ACC112 (cell line): ENCODE data around the gene IDH2.
"Not testable (repeated sequence)": the region's sequence is repeated elsewhere in the genome, so short reads cannot be mapped to it uniquely, and the experiment has no call there.

ENCODE experiments used
- H2AFZ ChIP-seq: fragments of 200-600 bp; sonication (generic); one replicate; pipeline ENCODE4 v1.6.0; 2017; ENCODE audit warnings: antibody characterized with exemption, low read length; ENCODE audit not compliant: unreplicated experiment
- H3K27ac ChIP-seq: fragments of 200-600 bp; sonication (generic); 2 replicates; pipeline ENCODE4 v1.5.1; 2014; ENCODE audit warnings: low read depth, mild to moderate bottlenecking, antibody characterized with exemption, low read length, moderate library complexity
- H3K27me3 ChIP-seq: fragments of 200-600 bp; sonication (generic); 2 replicates; pipeline ENCODE4 v1.6.1; 2014; ENCODE audit warnings: mild to moderate bottlenecking, antibody characterized with exemption, low read length, moderate library complexity, mixed read lengths; ENCODE audit not compliant: insufficient read depth
- H3K36me3 ChIP-seq: fragments of 200-600 bp; sonication (generic); 2 replicates; pipeline ENCODE4 v1.6.1; 2016; ENCODE audit warnings: mild to moderate bottlenecking, antibody characterized with exemption, low read length, moderate library complexity, mixed read lengths; ENCODE audit not compliant: insufficient read depth
- H3K4me1 ChIP-seq: fragments of 200-600 bp; sonication (generic); one replicate; pipeline ENCODE4 v1.6.1; 2016; ENCODE audit warnings: low read length, mixed read lengths; ENCODE audit not compliant: insufficient read depth, unreplicated experiment, control insufficient read depth
- H3K4me3 ChIP-seq: fragments of 200-600 bp; sonication (generic); 2 replicates; pipeline ENCODE4 v1.5.1; 2014; ENCODE audit warnings: mild to moderate bottlenecking, low read depth, low read length
- H3K79me2 ChIP-seq: fragments of 200-600 bp; sonication (generic); one replicate; pipeline ENCODE4 v1.6.0; 2016; ENCODE audit warnings: low read length; ENCODE audit not compliant: control insufficient read depth, unreplicated experiment, insufficient read depth

IDH2 gene

DNA sequence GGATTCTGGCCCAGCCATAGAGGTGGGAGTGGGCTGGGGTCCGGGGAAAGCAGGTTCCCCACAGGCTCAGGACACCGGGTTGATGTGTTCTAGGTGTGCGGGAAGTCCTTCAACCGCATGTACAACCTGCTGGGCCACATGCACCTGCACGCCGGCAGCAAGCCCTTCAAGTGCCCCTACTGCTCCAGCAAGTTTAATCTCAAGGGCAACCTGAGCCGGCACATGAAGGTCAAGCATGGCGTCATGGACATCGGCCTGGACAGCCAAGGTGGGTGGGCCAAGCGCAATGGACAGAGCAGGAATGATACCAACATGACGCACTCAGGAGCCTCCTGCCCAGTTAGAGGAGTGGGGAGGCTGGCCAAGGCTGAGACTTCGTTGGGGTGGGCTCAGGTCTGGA is 28.2 kb downstream of the IDH2 start:
- Histone ChIP-seq H3K4me3 (no peak overlapping the region), H3K36me3 (peaks cover 4% of the 10 kb centered on the region; the same call in 1 of the 2 replicates), H3K4me1 (no peaks in the 10 kb centered on the region), H3K27me3 (no peaks in the 10 kb centered on the region), H2AFZ (no peak overlapping the region), H3K27ac (no peak overlapping the region), H3K79me2 (no peaks in the 10 kb centered on the region)

- Histone ChIP-seq H3K27ac (no peak overlapping the region), H3K79me2 (no peaks in the 10 kb centered on the region), H2AFZ (no peak overlapping the region), H3K4me1 (no peaks in the 10 kb centered on the region), H3K27me3 (no peaks in the 10 kb centered on the region), H3K36me3 (no peaks in the 10 kb centered on the region; the same call in 1 of the 2 replicates), H3K4me3 (no peak overlapping the region)
These were observed 29.2 kb downstream of the IDH2 start for GRCh38 chr15:90072978-90073640.

- Histone ChIP-seq H3K27ac (no peak overlapping the region), H3K79me2 (no peaks in the 10 kb centered on the region), H2AFZ (no peak overlapping the region)
These were observed 31.0 kb downstream of the IDH2 start for GRCh38 chr15:90071220-90071807.

DNA sequence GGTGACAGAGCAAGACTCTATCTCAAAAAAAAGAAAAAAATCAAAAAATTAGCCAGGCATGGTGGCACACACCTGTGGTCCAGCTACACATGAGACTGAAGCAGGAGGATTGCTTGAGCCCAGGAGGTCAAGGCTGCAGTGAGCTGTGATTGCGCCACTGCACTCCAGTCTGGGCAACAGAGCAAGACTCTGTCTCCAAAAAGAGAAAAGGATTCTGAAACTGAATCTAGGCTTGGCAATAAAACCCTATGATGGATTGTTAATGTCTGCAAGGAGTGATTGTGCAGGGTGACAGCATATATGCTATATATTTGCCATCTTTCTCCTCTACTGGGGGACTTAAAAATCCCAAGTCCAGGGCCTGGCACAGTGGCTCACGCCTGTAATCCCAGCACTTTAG is 31.6 kb downstream of the IDH2 start:
- not testable (repeated sequence) for H3K27ac ChIP-seq, H3K79me2 ChIP-seq, H3K4me1 ChIP-seq, H3K27me3 ChIP-seq, H3K36me3 ChIP-seq, H3K4me3 ChIP-seq, H2AFZ ChIP-seq

More at GRCh38 chr15:90071220-90071807, 31.0 kb downstream of the IDH2 start:
- no peak overlapping the region for H3K4me3 ChIP-seq
- H3K4me1 ChIP-seq = no peaks in the 10 kb centered on the region
- H3K27me3 ChIP-seq = no peaks in the 10 kb centered on the region
- no peaks in the 10 kb centered on the region for H3K36me3 ChIP-seq

GRCh38 chr15:90067953-90068606 is 34.2 kb downstream of the IDH2 start:
- no peaks in the 10 kb centered on the region for H3K27me3 ChIP-seq
- no peak overlapping the region for H3K27ac ChIP-seq
- H3K36me3 ChIP-seq = no peaks in the 10 kb centered on the region
- H3K4me3 ChIP-seq = no peak overlapping the region
- H3K4me1 ChIP-seq = no peaks in the 10 kb centered on the region
- H3K79me2 ChIP-seq = no peaks in the 10 kb centered on the region
- no peak overlapping the region for H2AFZ ChIP-seq

- H3K27ac ChIP-seq = no peak overlapping the region
- no peaks in the 10 kb centered on the region for H3K27me3 ChIP-seq
- no peaks in the 10 kb centered on the region for H3K79me2 ChIP-seq
- H3K4me1 ChIP-seq = no peaks in the 10 kb centered on the region
- H2AFZ ChIP-seq = no peak overlapping the region
- no peaks in the 10 kb centered on the region for H3K36me3 ChIP-seq
- no peak overlapping the region for H3K4me3 ChIP-seq
These were observed 34.9 kb downstream of the IDH2 start for GRCh38 chr15:90067181-90067952.

DNA sequence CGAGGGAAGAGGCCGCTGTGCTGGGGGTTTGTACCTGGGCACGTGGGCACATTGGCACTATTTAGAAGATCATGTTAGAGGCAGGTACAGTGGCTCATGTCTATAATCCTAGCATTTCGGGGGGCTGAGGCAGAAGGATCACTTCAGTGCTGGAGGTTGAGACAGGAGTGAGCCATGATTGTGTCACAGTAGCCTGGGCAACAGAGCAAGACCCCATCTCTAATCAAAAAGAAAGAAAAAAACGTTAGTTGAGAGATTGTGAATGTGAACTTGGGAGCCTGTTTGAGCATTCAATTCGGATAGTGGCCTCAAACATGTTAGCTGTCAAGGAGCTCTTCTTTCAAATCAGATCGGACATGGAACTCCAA is 36.6 kb downstream of the IDH2 start:
- no peak overlapping the region for H3K27ac ChIP-seq
- no peaks in the 10 kb centered on the region for H3K79me2 ChIP-seq
- H3K36me3 ChIP-seq = no peaks in the 10 kb centered on the region
- H2AFZ ChIP-seq = no peak overlapping the region
- no peaks in the 10 kb centered on the region for H3K4me1 ChIP-seq
- no peak overlapping the region for H3K4me3 ChIP-seq
- H3K27me3 ChIP-seq = no peaks in the 10 kb centered on the region

DNA sequence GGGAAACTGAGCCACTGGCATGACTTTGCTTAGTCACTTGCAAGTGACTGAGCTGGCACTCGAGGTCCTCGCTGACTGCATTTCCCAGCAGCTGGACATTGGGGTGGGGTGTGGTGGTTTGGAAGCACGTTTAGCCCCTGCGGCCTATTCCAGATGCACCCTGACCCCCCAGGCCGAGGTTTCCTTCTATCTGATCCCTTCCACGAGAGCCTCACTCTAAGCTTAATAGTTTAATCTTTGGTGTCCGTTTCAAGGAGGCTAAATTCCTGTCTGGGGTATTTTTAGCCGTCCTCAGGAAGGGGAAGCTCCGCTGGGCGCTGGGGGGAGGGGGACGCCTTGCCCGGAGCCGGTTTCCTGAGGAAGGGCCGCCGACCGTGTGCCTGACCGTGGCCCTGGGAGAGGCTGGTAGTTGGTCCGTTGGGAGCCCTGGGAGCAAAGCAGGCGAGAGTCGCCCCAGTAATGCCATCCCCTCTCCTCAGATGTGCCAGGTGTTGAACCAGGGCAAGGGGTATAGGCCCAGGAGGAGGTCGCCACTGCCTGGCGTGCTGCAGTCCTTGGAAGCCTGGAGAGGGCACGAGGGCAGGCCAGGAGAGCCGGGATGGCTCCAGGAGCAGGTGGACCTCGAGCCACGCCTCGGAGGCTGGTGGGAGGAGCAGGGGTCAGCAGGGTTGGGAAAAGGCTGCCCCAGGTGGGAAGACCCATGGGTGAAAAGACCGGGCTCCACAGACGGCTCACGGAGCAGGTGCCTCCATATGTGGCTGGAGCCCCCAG is 37.2 kb downstream of the IDH2 start:
- no peaks in the 10 kb centered on the region for H3K36me3 ChIP-seq
- H3K4me3 ChIP-seq = no peak overlapping the region
- no peaks in the 10 kb centered on the region for H3K27me3 ChIP-seq
- no peak overlapping the region for H2AFZ ChIP-seq
- H3K79me2 ChIP-seq = no peaks in the 10 kb centered on the region
- H3K4me1 ChIP-seq = no peaks in the 10 kb centered on the region
- no peak overlapping the region for H3K27ac ChIP-seq

GRCh38 chr15:90063770-90064247 is 38.5 kb downstream of the IDH2 start:
- Histone ChIP-seq H3K4me3 (no peak overlapping the region), H3K4me1 (no peaks in the 10 kb centered on the region), H3K27me3 (no peaks in the 10 kb centered on the region), H3K36me3 (no peaks in the 10 kb centered on the region), H3K79me2 (no peaks in the 10 kb centered on the region), H3K27ac (no peak overlapping the region), H2AFZ (no peak overlapping the region)
